Lung (tissue), 12 donors: ENCODE measurements around the gene SMU1. TPM values are rescaled to one million over a fixed set of nuclear protein-coding genes. Genes with fewer than 3 reads are reported as not detected.
"Not testable (repeated sequence)": the region's sequence is repeated elsewhere in the genome, so short reads cannot be mapped to it uniquely, and the experiment has no call there.

Experiments
- ATAC-seq: fragments of 200-7000 bp; cut with Tn5 transposase; one replicate; pipeline ENCODE4 v1.9.1; 2020; ENCODE audit warnings: moderate number of reproducible peaks; ENCODE audit not compliant: insufficient read depth, low FRiP score
- DNase-seq, 3 donors: peaks; one replicate each; pipeline ENCODE4 v3.0.0-alpha.2; 2013 to 2017
- H3K27ac ChIP-seq, 2 donors: one replicate each; pipeline ENCODE4 v1.5.1; 2013; ENCODE audit warnings: mild to moderate bottlenecking in 2 of 2, moderate library complexity in 2 of 2, control low read depth in 1 of 2, inconsistent platforms in 1 of 2, low read depth in 1 of 2, low read length in 1 of 2
- H3K27me3 ChIP-seq, 3 donors: one replicate each; pipeline ENCODE4 v1.5.1; 2013; ENCODE audit warnings: low read length in 2 of 3; ENCODE audit not compliant: control insufficient read depth in 3 of 3, insufficient read depth in 3 of 3
- H3K36me3 ChIP-seq, 4 donors: one replicate each; pipeline ENCODE4 v1.5.1; 2013; ENCODE audit warnings: low read length in 4 of 4, mild to moderate bottlenecking in 1 of 4, moderate library complexity in 1 of 4; ENCODE audit not compliant: control insufficient read depth in 4 of 4, insufficient read depth in 4 of 4
- H3K4me1 ChIP-seq, 5 donors: one replicate each; pipeline ENCODE4 v1.5.1; 2013; ENCODE audit warnings: low read length in 5 of 5, mild to moderate bottlenecking in 2 of 5, moderate library complexity in 1 of 5; ENCODE audit not compliant: control insufficient read depth in 5 of 5, insufficient read depth in 5 of 5
- H3K4me3 ChIP-seq: one replicate; pipeline ENCODE4 v1.5.1; 2013; ENCODE audit warnings: mild to moderate bottlenecking, control low read depth, moderate library complexity
- H3K9ac ChIP-seq, 2 donors: one replicate each; pipeline ENCODE4 v1.5.1; 2013; ENCODE audit warnings: low read length in 2 of 2, control low read depth in 1 of 2; ENCODE audit not compliant: insufficient read depth in 1 of 2
- H3K9me3 ChIP-seq, 4 donors: one replicate each; pipeline ENCODE4 v1.5.1; 2013; ENCODE audit warnings: low read length in 3 of 4, mild to moderate bottlenecking in 1 of 4, moderate library complexity in 1 of 4; ENCODE audit not compliant: control insufficient read depth in 4 of 4, insufficient read depth in 3 of 4
- CTCF ChIP-seq: IDR thresholded peaks from 2 replicates; pipeline ENCODE4 v1.5.1; 2012; ENCODE audit warnings: mild to moderate bottlenecking; ENCODE audit errors: control extremely low read depth, extremely low read depth
- WGBS, 2 donors: extraction: QIAGEN DNeasy Blood & Tissue Kit; methylation state at CpG; one replicate each; pipeline ENCODE4 v1.1.7; 2013; 5-methylcytosine and 5-hydroxymethylcytosine counted together
- polyA plus RNA-seq, 2 donors: library from polyadenylated mRNA; stranded (reverse); fragments of 200-250 nt; gene quantifications; one replicate each; pipeline ENCODE4 v1.2.1, GENCODE V29; 2013
- total RNA-seq, 2 donors: library from RNA; depleted of rRNA in 1 of 2; stranded (reverse); fragments of >200 nt in 1 of 2; gene quantifications; one replicate each; pipeline ENCODE4 v1.2.1, GENCODE V29; 2014 to 2021
- donor health status: control.
- donor health status: control.
- donor health status: Bipolar disorder and iron deficiency.
- donor health status: healthy.
- donor health status: DM: yes; HTN: yes; CAD: no.

Gene SMU1
- total and polyA plus RNA-seq, 4 donors: 7.3 to 27.4 (median 14.8) TPM

GRCh38 chr9:33099754-33100153 lies 23.3 kb upstream of the SMU1 start:
- Histone ChIP-seq H3K36me3 (no peaks in the 10 kb centered on the region), H3K27ac (no peak overlapping the region), H3K9ac (no peak overlapping the region), H3K4me1 (no peaks in the 10 kb centered on the region), H3K9me3 (no peaks in the 10 kb centered on the region), H3K27me3 (no peaks in the 10 kb centered on the region), H3K4me3 (no peak overlapping the region)
- no peak for TF ChIP-seq CTCF
- DNase-seq (no peak), ATAC-seq (no peak)
- 96 to 100% methylated on average over 2 of the region's 2 CpGs for WGBS, 2 donors

GRCh38 chr9:33097192-33097591 lies 20.7 kb upstream of the SMU1 start:
- H3K9me3 ChIP-seq: no peaks in the 10 kb centered on the region
- no peaks in the 10 kb centered on the region for H3K4me1 ChIP-seq
- WGBS, 2 donors: 83 to 93% methylated on average over 3 of the region's 3 CpGs
- H3K9ac ChIP-seq: no peak overlapping the region
- H3K27me3 ChIP-seq: no peaks in the 10 kb centered on the region
- no peak overlapping the region for H3K4me3 ChIP-seq
- TF ChIP-seq CTCF: no peak
- no peak overlapping the region for H3K27ac ChIP-seq
- H3K36me3 ChIP-seq: no peaks in the 10 kb centered on the region
- ATAC-seq: no peak
- DNase-seq: no peak

GRCh38 chr9:33092634-33093033 lies 16.2 kb upstream of the SMU1 start:
- no peaks in the 10 kb centered on the region for H3K4me1 ChIP-seq
- H3K4me3 ChIP-seq: no peak overlapping the region
- no peak overlapping the region for H3K9ac ChIP-seq
- H3K36me3 ChIP-seq: no peaks in the 10 kb centered on the region
- H3K27ac ChIP-seq: no peak overlapping the region
- DNase-seq (no peak), ATAC-seq (no peak)
- H3K9me3 ChIP-seq: no peaks in the 10 kb centered on the region
- H3K27me3 ChIP-seq: no peaks in the 10 kb centered on the region
- no peak for TF ChIP-seq CTCF
- WGBS, 2 donors: 69 to 70% methylated on average over 5 of the region's 5 CpGs

- not testable (repeated sequence) for H3K9me3 ChIP-seq, H3K4me1 ChIP-seq, ATAC-seq, H3K27me3 ChIP-seq, H3K36me3 ChIP-seq, H3K4me3 ChIP-seq, DNase-seq, H3K27ac ChIP-seq, H3K9ac ChIP-seq
- WGBS, 2 donors: 87 to 91% methylated on average over 9 of the region's 9 CpGs
These were observed 9.2 kb upstream of the SMU1 start for GRCh38 chr9:33085672-33086071.
